ENCODE measurements around the gene CAMTA1. TPM values are rescaled to one million over a fixed set of nuclear protein-coding genes. Genes with fewer than 3 reads are reported as not detected.

CAMTA1 gene
- total and polyA plus RNA-seq, 2 experiments from 2014 or later = 213 to 341 TPM

- no peak overlapping the region for H3K4me3 ChIP-seq
- H3K9me3 ChIP-seq (ENCODE audit: low read depth) = no peaks in the 10 kb centered on the region
- DNase-seq (ENCODE audit: low read depth in 1 of 2, low spot score in 1 of 2) = no peak
- peaks cover 2% of the 10 kb centered on the region for H3K4me1 ChIP-seq (ENCODE audit: low read depth)
- no peaks in the 10 kb centered on the region for H3K27me3 ChIP-seq
- no peak overlapping the region for H3K27ac ChIP-seq
- no peaks in the 10 kb centered on the region for H3K36me3 ChIP-seq
- TF ChIP-seq, protein P1, sequence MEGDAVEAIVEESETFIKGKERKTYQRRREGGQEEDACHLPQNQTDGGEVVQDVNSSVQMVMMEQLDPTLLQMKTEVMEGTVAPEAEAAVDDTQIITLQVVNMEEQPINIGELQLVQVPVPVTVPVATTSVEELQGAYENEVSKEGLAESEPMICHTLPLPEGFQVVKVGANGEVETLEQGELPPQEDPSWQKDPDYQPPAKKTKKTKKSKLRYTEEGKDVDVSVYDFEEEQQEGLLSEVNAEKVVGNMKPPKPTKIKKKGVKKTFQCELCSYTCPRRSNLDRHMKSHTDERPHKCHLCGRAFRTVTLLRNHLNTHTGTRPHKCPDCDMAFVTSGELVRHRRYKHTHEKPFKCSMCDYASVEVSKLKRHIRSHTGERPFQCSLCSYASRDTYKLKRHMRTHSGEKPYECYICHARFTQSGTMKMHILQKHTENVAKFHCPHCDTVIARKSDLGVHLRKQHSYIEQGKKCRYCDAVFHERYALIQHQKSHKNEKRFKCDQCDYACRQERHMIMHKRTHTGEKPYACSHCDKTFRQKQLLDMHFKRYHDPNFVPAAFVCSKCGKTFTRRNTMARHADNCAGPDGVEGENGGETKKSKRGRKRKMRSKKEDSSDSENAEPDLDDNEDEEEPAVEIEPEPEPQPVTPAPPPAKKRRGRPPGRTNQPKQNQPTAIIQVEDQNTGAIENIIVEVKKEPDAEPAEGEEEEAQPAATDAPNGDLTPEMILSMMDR (IDR thresholded peaks at IDR 0.05; ENCODE audit: low read depth, low read length) = no peak
These were observed 705.3 kb downstream of the CAMTA1 start for GRCh38 chr1:7490576-7490975.

DNA sequence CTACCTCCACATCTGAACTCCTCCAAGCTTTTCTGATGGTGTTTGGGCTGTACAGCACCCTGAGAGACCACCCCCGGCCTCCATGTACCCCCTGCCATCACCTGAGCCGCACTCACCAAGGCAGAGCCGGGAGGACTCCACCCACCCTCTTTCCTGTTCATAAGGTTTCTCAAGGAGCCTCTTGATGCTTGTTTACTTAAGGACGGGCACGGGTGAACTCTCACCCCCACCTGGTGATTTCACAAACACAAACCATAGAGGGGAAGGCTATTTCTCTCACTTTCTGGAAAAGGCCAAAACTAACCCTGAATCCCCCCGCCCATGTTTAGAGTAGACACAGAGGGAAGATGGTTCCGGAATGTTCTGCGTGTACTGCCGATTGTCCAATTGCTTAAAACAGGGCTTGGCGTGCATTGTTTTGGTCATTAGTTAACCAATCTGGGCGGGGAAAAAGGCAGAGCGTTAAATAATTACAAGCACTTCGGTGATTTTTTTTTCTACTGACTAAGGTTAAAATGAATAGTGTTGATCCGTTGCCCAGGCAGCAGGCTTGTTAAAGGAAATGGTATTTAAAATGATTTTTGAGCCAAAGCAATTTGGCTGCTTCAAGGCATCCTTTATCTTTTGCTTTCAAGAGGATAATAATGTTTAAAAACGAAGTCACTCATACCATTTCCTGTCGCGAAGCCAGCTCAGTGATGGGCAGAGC is 706.0 kb downstream of the CAMTA1 start:
- DNase-seq (ENCODE audit: low read depth in 1 of 2, low spot score in 1 of 2) = peak in 1 of 2 donors; percentile 63
- no peaks in the 10 kb centered on the region for H3K36me3 ChIP-seq
- no peak overlapping the region for H3K27ac ChIP-seq
- no peak overlapping the region for H3K4me3 ChIP-seq
- peaks cover 7% of the 10 kb centered on the region for H3K4me1 ChIP-seq (ENCODE audit: low read depth)
- no peaks in the 10 kb centered on the region for H3K27me3 ChIP-seq
- TF ChIP-seq, protein P1 (IDR thresholded peaks at IDR 0.05; ENCODE audit: low read depth, low read length) = no peak
- H3K9me3 ChIP-seq (ENCODE audit: low read depth) = no peaks in the 10 kb centered on the region

DNA sequence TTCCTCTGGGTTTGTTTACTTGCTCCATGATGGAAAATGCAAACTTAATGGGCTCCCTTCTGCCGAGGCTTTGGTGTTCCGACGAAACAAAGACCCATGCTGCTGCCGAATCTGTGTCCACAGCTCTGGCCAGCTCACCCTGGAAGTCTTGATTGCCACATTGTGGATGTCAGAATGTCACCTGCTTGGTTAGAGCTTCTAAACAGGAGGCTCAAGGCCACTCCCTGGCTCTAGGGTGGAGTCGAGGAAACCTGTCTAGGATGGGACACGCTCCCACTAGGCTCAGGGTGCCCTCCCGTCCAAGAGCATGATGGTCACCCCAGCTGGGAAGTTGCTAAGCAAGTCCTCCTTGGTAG is 706.5 kb downstream of the CAMTA1 start:
- Histone ChIP-seq H3K36me3 (no peaks in the 10 kb centered on the region), H3K27ac (no peak overlapping the region), H3K27me3 (no peaks in the 10 kb centered on the region), H3K4me1 (ENCODE audit: low read depth) (peaks cover 7% of the 10 kb centered on the region), H3K9me3 (ENCODE audit: low read depth) (no peaks in the 10 kb centered on the region), H3K4me3 (no peak overlapping the region)
- TF ChIP-seq, protein P1 (IDR thresholded peaks at IDR 0.05; ENCODE audit: low read depth, low read length) = no peak
- no peak for DNase-seq (ENCODE audit: low read depth in 1 of 2, low spot score in 1 of 2)

DNA sequence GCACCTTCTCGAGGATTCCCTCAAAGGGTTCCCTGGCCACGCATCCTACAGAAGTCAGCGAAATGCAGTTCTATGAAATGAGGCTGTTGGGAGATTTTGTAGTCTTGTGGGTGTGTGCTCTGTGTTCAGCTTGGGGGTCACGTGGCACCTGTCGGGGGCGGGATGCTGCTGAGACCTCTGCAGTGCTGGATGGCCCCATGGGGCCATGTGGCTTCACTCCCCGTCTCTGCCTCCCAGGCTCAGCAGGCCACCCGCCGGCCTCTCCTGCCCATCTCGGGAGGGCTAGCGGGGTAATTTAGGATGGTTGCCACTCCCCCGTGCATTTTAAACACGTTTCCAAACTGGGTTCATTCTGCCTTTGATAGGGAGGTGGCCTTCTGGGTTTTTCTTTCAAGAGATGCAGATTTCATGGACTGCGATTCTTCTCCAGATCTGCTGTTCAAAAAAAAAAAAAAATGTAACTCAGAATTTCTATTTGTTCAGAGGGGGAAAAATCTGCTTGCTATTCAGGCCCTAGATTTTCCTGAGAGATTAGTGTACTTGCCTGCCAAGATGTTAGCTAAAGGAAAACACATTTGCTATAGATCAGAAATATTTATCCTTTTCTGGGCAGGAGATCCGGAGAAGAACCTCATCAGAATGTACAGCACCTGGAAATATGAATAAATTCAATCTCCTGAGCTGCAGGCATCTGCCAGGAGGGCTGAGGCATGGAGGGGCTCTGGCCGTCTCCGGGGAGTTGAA is 708.6 kb downstream of the CAMTA1 start:
- Histone ChIP-seq H3K4me1 (ENCODE audit: low read depth) (peaks cover 7% of the 10 kb centered on the region), H3K27me3 (no peaks in the 10 kb centered on the region), H3K9me3 (ENCODE audit: low read depth) (no peaks in the 10 kb centered on the region), H3K36me3 (no peaks in the 10 kb centered on the region), H3K4me3 (no peak overlapping the region), H3K27ac (no peak overlapping the region)
- DNase-seq (ENCODE audit: low read depth in 1 of 2, low spot score in 1 of 2) = no peak
- TF ChIP-seq, protein P1 (IDR thresholded peaks at IDR 0.05; ENCODE audit: low read depth, low read length) = no peak

DNA sequence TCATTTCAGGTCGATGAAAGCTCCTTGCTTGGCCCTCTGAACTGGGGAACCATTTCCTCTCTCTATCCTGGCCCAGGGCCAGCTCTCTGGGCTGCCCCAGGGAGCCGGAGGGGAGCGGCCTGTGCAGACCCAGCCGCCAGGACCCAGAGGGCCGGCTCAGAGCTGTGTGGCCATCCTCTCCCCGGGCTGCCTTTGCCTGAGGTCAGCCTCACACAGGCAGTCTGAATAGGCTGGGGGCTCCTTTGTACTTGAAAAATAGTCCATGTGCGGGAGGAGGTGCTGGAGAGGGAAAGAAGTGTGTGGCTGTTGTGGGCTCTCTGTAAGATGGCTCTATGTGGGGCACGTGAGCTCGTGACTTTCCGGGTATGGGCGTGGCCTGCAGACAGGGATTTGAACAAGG is 710.7 kb downstream of the CAMTA1 start:
- peaks cover 7% of the 10 kb centered on the region for H3K4me1 ChIP-seq (ENCODE audit: low read depth)
- H3K9me3 ChIP-seq (ENCODE audit: low read depth) = no peaks in the 10 kb centered on the region
- H3K36me3 ChIP-seq = no peaks in the 10 kb centered on the region
- DNase-seq (ENCODE audit: low read depth in 1 of 2, low spot score in 1 of 2) = peak in 1 of 2 donors; percentile 48
- no peak overlapping the region for H3K27ac ChIP-seq
- TF ChIP-seq, protein P1 (IDR thresholded peaks at IDR 0.05; ENCODE audit: low read depth, low read length) = no peak
- H3K4me3 ChIP-seq = no peak overlapping the region
- H3K27me3 ChIP-seq = no peaks in the 10 kb centered on the region

All from cardiac muscle cell (in vitro differentiated cells and primary cell).